DND-41 (cell line): Measurements from ENCODE around the gene KRTAP2-4.

Source experiments
- CTCF ChIP-seq: IDR thresholded peaks from 2 replicates; pipeline ENCODE4 v1.5.1; 2012; ENCODE audit warnings: borderline replicate concordance, low read length, moderate library complexity, mild to moderate bottlenecking; ENCODE audit not compliant: poor library complexity, severe bottlenecking; ENCODE audit errors: extremely low read depth
- EZH2 ChIP-seq: IDR thresholded peaks from 3 replicates; pipeline ENCODE4 v1.6.1; 2012; ENCODE audit warnings: borderline replicate concordance, low read depth, mild to moderate bottlenecking, moderate library complexity, low read length, inconsistent platforms; ENCODE audit not compliant: severe bottlenecking

- TF ChIP-seq CTCF (no peak), EZH2 (no peak)
These were observed 32.4 kb upstream of the KRTAP2-4 start, which contains the start of gene KRTAP4-8 for GRCh38 chr17:41098042-41098441.
